Omental fat pad (tissue), 4 donors: ENCODE measurements around the gene HUWE1. TPM values are rescaled to one million over a fixed set of nuclear protein-coding genes. Genes with fewer than 3 reads are reported as not detected.

Experiments used
- ATAC-seq: fragments of 150-250 bp; one replicate; pipeline ENCODE4 v1.9.1; 2016; ENCODE audit warnings: mild to moderate bottlenecking, moderate library complexity; ENCODE audit not compliant: low FRiP score
- DNase-seq: peaks from one replicate; pipeline ENCODE4 v3.0.0-alpha.2; 2019; ENCODE audit warnings: low spot score
- CTCF ChIP-seq, 3 donors: fragments of 450-650 bp; IDR thresholded peaks; one replicate each; pipeline ENCODE4 v1.5.1; 2016 to 2017; ENCODE audit warnings: antibody characterized with exemption in 3 of 3, mild to moderate bottlenecking in 3 of 3, moderate library complexity in 2 of 3
- total RNA-seq, 4 donors: library from RNA; depleted of rRNA; stranded (reverse); fragments of >200 nt; gene quantifications; one replicate each; pipeline ENCODE4 v1.1.0, GENCODE V29; 2016

HUWE1 gene
- total RNA-seq, 4 donors from 2014 or later = 91.3 to 137 (median 118) TPM

GRCh38 chrX:53621418-53621986 lies 65.0 kb downstream of the HUWE1 start:
- ATAC-seq = no peak
- no peak for DNase-seq
- no peak for TF ChIP-seq CTCF (IDR thresholded peaks at IDR 0.05)

DNA sequence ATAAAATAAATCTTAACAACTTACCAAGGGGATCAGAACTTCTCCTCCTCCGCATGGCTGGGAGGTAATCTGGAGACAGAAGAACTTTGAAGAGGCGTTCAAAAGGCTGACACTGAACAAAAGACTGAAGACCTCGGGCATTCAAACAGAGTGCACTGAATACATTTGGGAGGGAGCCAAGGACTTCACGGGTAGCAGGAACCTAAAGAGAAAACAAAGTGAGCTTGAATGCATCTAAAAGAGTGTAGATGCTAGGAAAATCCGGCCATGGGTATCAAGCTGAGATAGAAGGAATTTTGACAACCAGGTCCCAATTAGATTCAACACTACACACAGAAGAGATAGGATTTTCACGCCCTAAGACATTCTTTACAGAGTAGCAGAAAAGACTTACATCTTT lies 69.6 kb downstream of the HUWE1 start:
- ATAC-seq (no peak), DNase-seq (no peak)
- TF ChIP-seq CTCF (IDR thresholded peaks at IDR 0.05) = no peak

- TF ChIP-seq CTCF (IDR thresholded peaks at IDR 0.05) = no peak
- DNase-seq (no peak), ATAC-seq (no peak)
These were observed 80.1 kb downstream of the HUWE1 start for GRCh38 chrX:53606456-53606855.

- DNase-seq (no peak), ATAC-seq (no peak)
- no peak for TF ChIP-seq CTCF (IDR thresholded peaks at IDR 0.05)
These were observed 81.5 kb downstream of the HUWE1 start for GRCh38 chrX:53605004-53605403.

DNA sequence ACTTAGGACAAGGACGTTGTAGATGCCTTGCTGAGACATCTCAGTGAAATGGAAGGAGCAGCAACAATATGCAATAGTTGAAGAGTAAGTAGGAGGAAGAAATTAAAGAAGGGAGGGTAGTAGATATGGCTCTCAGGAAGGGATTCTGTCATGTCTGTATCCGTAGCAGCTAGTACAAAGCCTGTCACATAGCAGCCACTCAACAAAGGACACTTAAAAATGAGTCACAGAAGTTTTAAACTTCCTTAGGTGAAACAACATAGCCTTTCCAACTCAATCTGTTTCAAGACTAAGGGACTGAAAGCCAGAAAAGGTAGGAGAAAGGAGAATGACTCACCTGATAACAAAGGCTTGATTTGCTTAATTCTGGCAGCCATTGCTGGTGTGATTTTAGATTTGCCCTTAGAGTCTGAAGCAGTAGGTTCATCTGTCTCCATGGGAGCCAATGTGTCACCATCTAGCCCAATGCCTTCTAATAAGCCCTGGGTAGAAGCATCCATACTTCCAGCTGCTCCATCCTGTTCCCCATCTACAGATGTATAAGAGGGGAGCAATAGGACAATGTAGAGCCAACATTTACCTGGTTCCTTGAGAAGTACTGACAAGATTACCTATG lies 86.6 kb downstream of the HUWE1 start:
- TF ChIP-seq CTCF (IDR thresholded peaks at IDR 0.05) = no peak
- DNase-seq (no peak), ATAC-seq (no peak)

GRCh38 chrX:53598169-53598568 lies 88.3 kb downstream of the HUWE1 start:
- no peak for DNase-seq
- TF ChIP-seq CTCF (IDR thresholded peaks at IDR 0.05) = no peak
- ATAC-seq = no peak

GRCh38 chrX:53595266-53595810 lies 91.2 kb downstream of the HUWE1 start:
- DNase-seq (no peak), ATAC-seq (no peak)
- no peak for TF ChIP-seq CTCF (IDR thresholded peaks at IDR 0.05)
